DND-41 (cell line): ENCODE results near the gene GUCY2D.

Source experiments
- ATAC-seq: fragments of 200-7000 bp; cut with Tn5 transposase; 3 replicates; pipeline ENCODE4 v1.9.1; 2021; ENCODE audit warnings: low read depth; ENCODE audit not compliant: insufficient read depth
- DNase-seq: peaks from one replicate; pipeline ENCODE4 v3.0.0-alpha.2; 2020
- H2AFZ ChIP-seq: 2 replicates; pipeline ENCODE4 v1.6.0; 2012; ENCODE audit warnings: low read depth, low read length
- H3K27ac ChIP-seq: 2 replicates; pipeline ENCODE4 v1.5.1; 2012; ENCODE audit warnings: low read length, inconsistent platforms
- H3K27me3 ChIP-seq: fragments of 200-600 bp; sonication (generic); 2 replicates; pipeline ENCODE4 v1.6.0; 2012; ENCODE audit warnings: low read length, mild to moderate bottlenecking, inconsistent platforms; ENCODE audit not compliant: insufficient read depth, poor library complexity
- H3K36me3 ChIP-seq: 2 replicates; pipeline ENCODE4 v1.5.1; 2012; ENCODE audit warnings: low read length, inconsistent platforms; ENCODE audit not compliant: insufficient read depth
- H3K4me1 ChIP-seq: 2 replicates; pipeline ENCODE4 v1.5.1; 2012; ENCODE audit warnings: mild to moderate bottlenecking, low read length; ENCODE audit not compliant: insufficient read depth
- H3K4me2 ChIP-seq: 2 replicates; pipeline ENCODE4 v1.6.0; 2012; ENCODE audit warnings: mild to moderate bottlenecking, moderate library complexity, low read length, inconsistent platforms; ENCODE audit not compliant: insufficient read depth
- H3K4me3 ChIP-seq, 2 experiments: fragments of 200-600 bp in 1 of 2; shearing (Covaris generic) in 1 of 2; 2 replicates each; pipeline ENCODE4 v1.5.1; 2012 to 2016; ENCODE audit warnings: inconsistent platforms in 2 of 2, low read length in 2 of 2, mild to moderate bottlenecking in 2 of 2, low read depth in 1 of 2, moderate library complexity in 1 of 2
- H3K79me2 ChIP-seq: 2 replicates; pipeline ENCODE4 v1.6.0; 2012; ENCODE audit warnings: low read length, inconsistent platforms; ENCODE audit not compliant: insufficient read depth
- H3K9ac ChIP-seq: 2 replicates; pipeline ENCODE4 v1.6.0; 2012; ENCODE audit warnings: low read depth, mild to moderate bottlenecking, inconsistent platforms, low read length, moderate library complexity
- H3K9me3 ChIP-seq: 2 replicates; pipeline ENCODE4 v1.5.1; 2012; ENCODE audit warnings: low read length, moderate library complexity, mild to moderate bottlenecking, inconsistent platforms; ENCODE audit not compliant: insufficient read depth, severe bottlenecking
- H4K20me1 ChIP-seq: 2 replicates; pipeline ENCODE4 v1.6.0; 2012; ENCODE audit warnings: low read length; ENCODE audit not compliant: insufficient read depth
- CTCF ChIP-seq: IDR thresholded peaks from 2 replicates; pipeline ENCODE4 v1.5.1; 2012; ENCODE audit warnings: borderline replicate concordance, low read length, moderate library complexity, mild to moderate bottlenecking; ENCODE audit not compliant: poor library complexity, severe bottlenecking; ENCODE audit errors: extremely low read depth
- EZH2 ChIP-seq: IDR thresholded peaks from 3 replicates; pipeline ENCODE4 v1.6.1; 2012; ENCODE audit warnings: borderline replicate concordance, low read depth, mild to moderate bottlenecking, moderate library complexity, low read length, inconsistent platforms; ENCODE audit not compliant: severe bottlenecking

GUCY2D gene

DNA sequence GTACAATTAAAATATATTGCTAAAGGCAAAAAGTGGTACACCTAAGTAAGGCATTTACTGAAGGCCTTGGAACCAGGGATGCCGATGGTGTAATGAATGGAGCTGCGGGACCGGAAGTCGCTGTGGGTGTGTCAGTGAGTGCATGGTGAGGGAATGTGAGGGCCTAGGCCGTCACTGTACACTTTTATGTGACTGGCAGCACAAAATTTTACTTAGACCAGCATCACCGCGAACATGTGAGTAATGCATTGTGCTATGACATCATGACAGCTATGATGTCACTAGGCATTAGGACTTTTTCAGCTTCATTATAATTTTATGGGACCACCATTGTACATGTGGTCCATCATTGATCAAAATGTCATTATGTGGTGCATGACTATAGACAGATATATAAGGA is 51.2 kb downstream of the GUCY2D start:
- no peaks in the 10 kb centered on the region for H3K9me3 ChIP-seq
- no peak overlapping the region for H3K4me3 ChIP-seq
- H2AFZ ChIP-seq = no peak overlapping the region
- DNase-seq (no peak), ATAC-seq (no peak)
- no peaks in the 10 kb centered on the region for H4K20me1 ChIP-seq
- TF ChIP-seq EZH2 (no peak), CTCF (no peak)
- H3K79me2 ChIP-seq = no peaks in the 10 kb centered on the region
- H3K27ac ChIP-seq = no peak overlapping the region
- no peak overlapping the region for H3K4me2 ChIP-seq
- no peak overlapping the region for H3K9ac ChIP-seq
- no peaks in the 10 kb centered on the region for H3K36me3 ChIP-seq
- peaks cover 3% of the 10 kb centered on the region for H3K27me3 ChIP-seq
- peaks cover 5% of the 10 kb centered on the region; the same call in 1 of the 2 replicates for H3K4me1 ChIP-seq

DNA sequence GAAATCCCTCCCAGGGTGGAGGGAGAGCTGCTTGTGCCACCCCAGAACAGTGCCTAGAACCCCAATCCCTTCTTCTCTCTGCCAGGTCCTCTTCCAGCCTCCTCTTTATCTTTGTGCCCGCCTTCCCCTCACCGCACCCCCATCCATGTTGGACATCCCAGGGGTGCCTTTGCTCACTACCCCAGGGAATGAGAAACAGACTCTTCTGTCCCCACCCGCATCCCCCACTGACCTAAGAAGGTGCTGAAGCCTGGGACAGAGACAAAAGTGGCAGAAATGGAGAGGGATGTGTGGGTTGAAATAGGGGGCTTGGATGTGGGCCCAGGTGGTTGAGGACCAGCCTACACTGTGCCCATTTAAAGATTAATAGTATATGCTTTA is 53.4 kb downstream of the GUCY2D start:
- H3K36me3 ChIP-seq = no peaks in the 10 kb centered on the region
- no peak for DNase-seq
- H4K20me1 ChIP-seq = no peaks in the 10 kb centered on the region
- H3K4me3 ChIP-seq = no peak overlapping the region
- peaks cover 5% of the 10 kb centered on the region; the same call in 1 of the 2 replicates for H3K4me1 ChIP-seq
- no peak overlapping the region for H3K27ac ChIP-seq
- no peak overlapping the region for H3K4me2 ChIP-seq
- peaks cover 10% of the 10 kb centered on the region for H3K27me3 ChIP-seq
- no peaks in the 10 kb centered on the region for H3K9me3 ChIP-seq
- no peak for ATAC-seq
- H3K79me2 ChIP-seq = no peaks in the 10 kb centered on the region
- H3K9ac ChIP-seq = no peak overlapping the region
- no peak overlapping the region for H2AFZ ChIP-seq
- TF ChIP-seq CTCF (no peak), EZH2 (no peak)

- no peak overlapping the region for H3K9ac ChIP-seq
- no peak overlapping the region for H3K27ac ChIP-seq
- H3K4me3 ChIP-seq = no peak overlapping the region
- H4K20me1 ChIP-seq = no peaks in the 10 kb centered on the region
- no peaks in the 10 kb centered on the region for H3K36me3 ChIP-seq
- no peaks in the 10 kb centered on the region for H3K79me2 ChIP-seq
- DNase-seq (no peak), ATAC-seq (no peak)
- H3K27me3 ChIP-seq = peaks cover 10% of the 10 kb centered on the region
- no peak overlapping the region for H3K4me2 ChIP-seq
- H3K9me3 ChIP-seq = no peaks in the 10 kb centered on the region
- no peak for TF ChIP-seq EZH2
- TF ChIP-seq CTCF = no peak
- H3K4me1 ChIP-seq = peaks cover 5% of the 10 kb centered on the region; the same call in 1 of the 2 replicates
- no peak overlapping the region for H2AFZ ChIP-seq
Measured at GRCh38 chr17:8056232-8056975, 54.0 kb downstream of the GUCY2D start.
